ENCODE results near the gene CADM1. TPM values are rescaled to one million over a fixed set of nuclear protein-coding genes. Genes with fewer than 3 reads are reported as not detected.

Gene CADM1
- total and polyA plus RNA-seq, 2 experiments from 2014 or later, result 48.4 to 54.3 TPM

GRCh38 chr11:115496892-115497291, 7.3 kb downstream of the CADM1 start:
- no peak for DNase-seq (ENCODE audit: low spot score)
- WGBS (ENCODE audit: low lambda C conversion rate, missing lambda C conversion rate), result 58% methylated on average over 3 of the region's 3 CpGs
- no peaks in the 10 kb centered on the region for H3K36me3 ChIP-seq (replicated peaks; ENCODE audit: insufficient read depth, low read depth)
- H3K4me2 ChIP-seq, result no peak overlapping the region
- H3K27ac ChIP-seq, result no peak overlapping the region
- no peaks in the 10 kb centered on the region for H4K20me1 ChIP-seq (ENCODE audit: insufficient read depth, poor library complexity, severe bottlenecking)
- H3K4me3 ChIP-seq, result no peak overlapping the region
- peaks cover 28% of the 10 kb centered on the region for H3K79me2 ChIP-seq
- no peaks in the 10 kb centered on the region for H3K9me2 ChIP-seq (replicated peaks; ENCODE audit: insufficient read depth)
- H2AFZ ChIP-seq, result no peak overlapping the region
- TF ChIP-seq CTCF (IDR thresholded peaks at IDR 0.05; ENCODE audit: poor library complexity) (no peak), EZH2phosphoT487 (IDR thresholded peaks at IDR 0.05; ENCODE audit: low read depth, severe bottlenecking, unreplicated experiment) (no peak), EZH2 (IDR thresholded peaks at IDR 0.05; ENCODE audit: borderline replicate concordance) (no peak)
- H3K27me3 ChIP-seq, result peaks cover 11% of the 10 kb centered on the region
- no peaks in the 10 kb centered on the region for H3K9me3 ChIP-seq (ENCODE audit: low read depth)
- H3K4me1 ChIP-seq (ENCODE audit: insufficient read depth), result peaks cover 17% of the 10 kb centered on the region

- Histone ChIP-seq H3K36me3 (replicated peaks; ENCODE audit: insufficient read depth, low read depth) (no peaks in the 10 kb centered on the region), H3K27ac (no peak overlapping the region), H3K9me3 (ENCODE audit: low read depth) (no peaks in the 10 kb centered on the region), H3K4me2 (no peak overlapping the region), H3K79me2 (peaks cover 10% of the 10 kb centered on the region), H4K20me1 (ENCODE audit: insufficient read depth, poor library complexity, severe bottlenecking) (no peaks in the 10 kb centered on the region), H2AFZ (no peak overlapping the region), H3K9me2 (replicated peaks; ENCODE audit: insufficient read depth) (no peaks in the 10 kb centered on the region), H3K27me3 (no peaks in the 10 kb centered on the region), H3K4me1 (ENCODE audit: insufficient read depth) (peaks cover 17% of the 10 kb centered on the region), H3K4me3 (no peak overlapping the region)
- 92% methylated on average over 2 of the region's 2 CpGs for WGBS (ENCODE audit: low lambda C conversion rate, missing lambda C conversion rate)
- TF ChIP-seq EZH2 (IDR thresholded peaks at IDR 0.05; ENCODE audit: borderline replicate concordance) (no peak), CTCF (IDR thresholded peaks at IDR 0.05; ENCODE audit: poor library complexity) (no peak), EZH2phosphoT487 (IDR thresholded peaks at IDR 0.05; ENCODE audit: low read depth, severe bottlenecking, unreplicated experiment) (no peak)
- DNase-seq (ENCODE audit: low spot score), result no peak
Measured at GRCh38 chr11:115493905-115494304, 10.3 kb downstream of the CADM1 start.

GRCh38 chr11:115493488-115493887, 10.7 kb downstream of the CADM1 start:
- no peaks in the 10 kb centered on the region for H3K9me2 ChIP-seq (replicated peaks; ENCODE audit: insufficient read depth)
- H3K9me3 ChIP-seq (ENCODE audit: low read depth), result no peaks in the 10 kb centered on the region
- no peak overlapping the region for H3K4me3 ChIP-seq
- peaks cover 18% of the 10 kb centered on the region for H3K4me1 ChIP-seq (ENCODE audit: insufficient read depth)
- H3K36me3 ChIP-seq (replicated peaks; ENCODE audit: insufficient read depth, low read depth), result no peaks in the 10 kb centered on the region
- no peak overlapping the region for H2AFZ ChIP-seq
- TF ChIP-seq EZH2phosphoT487 (IDR thresholded peaks at IDR 0.05; ENCODE audit: low read depth, severe bottlenecking, unreplicated experiment) (no peak), CTCF (IDR thresholded peaks at IDR 0.05; ENCODE audit: poor library complexity) (no peak), EZH2 (IDR thresholded peaks at IDR 0.05; ENCODE audit: borderline replicate concordance) (no peak)
- no peaks in the 10 kb centered on the region for H3K27me3 ChIP-seq
- no peaks in the 10 kb centered on the region for H4K20me1 ChIP-seq (ENCODE audit: insufficient read depth, poor library complexity, severe bottlenecking)
- H3K79me2 ChIP-seq, result peaks cover 10% of the 10 kb centered on the region
- DNase-seq (ENCODE audit: low spot score), result no peak
- no peak overlapping the region for H3K27ac ChIP-seq
- 40% methylated on average over 1 of the region's 1 CpG for WGBS (ENCODE audit: low lambda C conversion rate, missing lambda C conversion rate)
- no peak overlapping the region for H3K4me2 ChIP-seq

GRCh38 chr11:115489466-115489865, 14.7 kb downstream of the CADM1 start:
- no peaks in the 10 kb centered on the region for H3K36me3 ChIP-seq (replicated peaks; ENCODE audit: insufficient read depth, low read depth)
- no peak overlapping the region for H2AFZ ChIP-seq
- H3K27ac ChIP-seq, result peak overlapping the region; percentile 67
- H3K4me2 ChIP-seq, result peak overlapping the region; percentile 17
- H3K9me3 ChIP-seq (ENCODE audit: low read depth), result no peaks in the 10 kb centered on the region
- H3K27me3 ChIP-seq, result no peaks in the 10 kb centered on the region
- 75% methylated on average over 4 of the region's 4 CpGs for WGBS (ENCODE audit: low lambda C conversion rate, missing lambda C conversion rate)
- H4K20me1 ChIP-seq (ENCODE audit: insufficient read depth, poor library complexity, severe bottlenecking), result no peaks in the 10 kb centered on the region
- TF ChIP-seq EZH2phosphoT487 (IDR thresholded peaks at IDR 0.05; ENCODE audit: low read depth, severe bottlenecking, unreplicated experiment) (no peak), EZH2 (IDR thresholded peaks at IDR 0.05; ENCODE audit: borderline replicate concordance) (no peak), CTCF (IDR thresholded peaks at IDR 0.05; ENCODE audit: poor library complexity) (no peak)
- H3K4me1 ChIP-seq (ENCODE audit: insufficient read depth), result peaks cover 23% of the 10 kb centered on the region
- H3K9me2 ChIP-seq (replicated peaks; ENCODE audit: insufficient read depth), result no peaks in the 10 kb centered on the region
- DNase-seq (ENCODE audit: low spot score), result no peak
- peaks cover 4% of the 10 kb centered on the region for H3K79me2 ChIP-seq
- H3K4me3 ChIP-seq, result no peak overlapping the region
